Measurements from ENCODE around the gene PRKAG1.

DNA sequence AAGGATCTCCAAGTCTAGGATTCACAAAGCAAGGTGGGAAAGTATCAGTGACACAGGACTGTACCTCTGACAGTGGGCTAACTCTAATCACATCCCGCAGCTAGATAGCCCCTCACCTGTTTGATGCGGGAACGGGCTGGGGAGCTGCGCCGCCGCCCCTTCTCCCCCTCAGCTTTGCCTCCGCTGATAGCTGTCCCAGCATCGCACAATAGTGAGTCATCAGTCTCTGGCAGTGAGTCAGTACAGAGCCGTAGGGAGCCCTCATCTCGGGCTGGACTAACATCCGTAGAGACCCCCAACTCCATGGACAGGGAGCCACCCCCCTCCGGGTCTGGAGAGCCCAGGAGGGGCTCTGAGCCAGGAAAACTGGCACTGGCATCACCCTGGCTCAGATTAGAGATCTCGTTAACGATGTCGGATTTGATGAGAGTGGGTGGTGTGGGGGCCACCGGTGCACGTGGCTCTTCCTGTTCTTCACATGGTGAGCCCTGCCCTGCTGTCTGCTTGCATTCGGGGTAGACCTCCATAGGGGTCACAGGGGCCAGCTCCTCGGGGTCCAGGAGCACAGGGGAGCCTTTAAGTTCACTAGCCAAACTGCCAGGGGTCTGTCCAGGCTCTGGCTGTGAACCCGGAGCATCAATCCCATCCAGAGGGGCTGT lies 31.1 kb upstream of the PRKAG1 start:
- TF ChIP-seq CTCF (tag by site-specific recombination; IDR thresholded peaks at IDR 0.05) (no peak), ZNF341 (tag by site-specific recombination; IDR thresholded peaks at IDR 0.05; ENCODE audit: low read depth) (no peak), KLF16 (tag by site-specific recombination; IDR thresholded peaks at IDR 0.05) (no peak), ZIC2 (tag by site-specific recombination; IDR thresholded peaks at IDR 0.05) (peak; percentile 36; the same call in 1 of the 2 replicates), TCF7L2 (IDR thresholded peaks at IDR 0.05; ENCODE audit: borderline replicate concordance, low read depth, low read length) (no peak), SETDB1 (IDR thresholded peaks at IDR 0.05; ENCODE audit: insufficient read length, low read length) (no peak), ZNF10 (tag by site-specific recombination; IDR thresholded peaks at IDR 0.05) (no peak)
- TF ChIP-seq, protein P1, sequence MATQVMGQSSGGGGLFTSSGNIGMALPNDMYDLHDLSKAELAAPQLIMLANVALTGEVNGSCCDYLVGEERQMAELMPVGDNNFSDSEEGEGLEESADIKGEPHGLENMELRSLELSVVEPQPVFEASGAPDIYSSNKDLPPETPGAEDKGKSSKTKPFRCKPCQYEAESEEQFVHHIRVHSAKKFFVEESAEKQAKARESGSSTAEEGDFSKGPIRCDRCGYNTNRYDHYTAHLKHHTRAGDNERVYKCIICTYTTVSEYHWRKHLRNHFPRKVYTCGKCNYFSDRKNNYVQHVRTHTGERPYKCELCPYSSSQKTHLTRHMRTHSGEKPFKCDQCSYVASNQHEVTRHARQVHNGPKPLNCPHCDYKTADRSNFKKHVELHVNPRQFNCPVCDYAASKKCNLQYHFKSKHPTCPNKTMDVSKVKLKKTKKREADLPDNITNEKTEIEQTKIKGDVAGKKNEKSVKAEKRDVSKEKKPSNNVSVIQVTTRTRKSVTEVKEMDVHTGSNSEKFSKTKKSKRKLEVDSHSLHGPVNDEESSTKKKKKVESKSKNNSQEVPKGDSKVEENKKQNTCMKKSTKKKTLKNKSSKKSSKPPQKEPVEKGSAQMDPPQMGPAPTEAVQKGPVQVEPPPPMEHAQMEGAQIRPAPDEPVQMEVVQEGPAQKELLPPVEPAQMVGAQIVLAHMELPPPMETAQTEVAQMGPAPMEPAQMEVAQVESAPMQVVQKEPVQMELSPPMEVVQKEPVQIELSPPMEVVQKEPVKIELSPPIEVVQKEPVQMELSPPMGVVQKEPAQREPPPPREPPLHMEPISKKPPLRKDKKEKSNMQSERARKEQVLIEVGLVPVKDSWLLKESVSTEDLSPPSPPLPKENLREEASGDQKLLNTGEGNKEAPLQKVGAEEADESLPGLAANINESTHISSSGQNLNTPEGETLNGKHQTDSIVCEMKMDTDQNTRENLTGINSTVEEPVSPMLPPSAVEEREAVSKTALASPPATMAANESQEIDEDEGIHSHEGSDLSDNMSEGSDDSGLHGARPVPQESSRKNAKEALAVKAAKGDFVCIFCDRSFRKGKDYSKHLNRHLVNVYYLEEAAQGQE (tag by site-specific recombination; IDR thresholded peaks at IDR 0.05), result no peak

Data from HEK293 (cell line).